Kidney (tissue), 14 donors: Measurements from ENCODE around the gene SNRK. TPM values are rescaled to one million over a fixed set of nuclear protein-coding genes. Genes with fewer than 3 reads are reported as not detected.

ENCODE experiments used
- DNase-seq, 5 donors: peaks; one replicate each; pipeline ENCODE4 v3.0.0-alpha.2; 2013 to 2020
- FAIRE-seq: peaks from 2 replicates; lab custom pipeline; 2012; peaks lifted over from hg19 to GRCh38; lab: Jason Lieb, UNC
- H3K27ac ChIP-seq, 2 donors: one replicate each; pipeline ENCODE4 v1.7.0; 2013; ENCODE audit warnings: low read depth in 2 of 2, low read length in 2 of 2, inconsistent platforms in 1 of 2
- H3K27me3 ChIP-seq: one replicate; pipeline ENCODE4 v1.7.1; 2013; ENCODE audit warnings: low read length, inconsistent platforms; ENCODE audit not compliant: control insufficient read depth, insufficient read depth
- H3K36me3 ChIP-seq, 3 donors: one replicate each; pipeline versions ENCODE4 v1.7.0 to v1.7.1; 2013; ENCODE audit warnings: low read length in 3 of 3, control low read depth in 1 of 3, inconsistent platforms in 1 of 3; ENCODE audit not compliant: insufficient read depth in 3 of 3, control insufficient read depth in 2 of 3
- H3K4me1 ChIP-seq, 3 donors: one replicate each; pipeline versions ENCODE4 v1.7.0 to v1.7.1; 2013; ENCODE audit warnings: low read length in 3 of 3, inconsistent platforms in 1 of 3, low read depth in 1 of 3; ENCODE audit not compliant: control insufficient read depth in 2 of 3, insufficient read depth in 2 of 3
- H3K4me3 ChIP-seq, 3 donors: one replicate each; pipeline versions ENCODE4 v1.7.0 to v1.8.1; 2013; ENCODE audit warnings: low read length in 3 of 3, control low read depth in 1 of 3, inconsistent platforms in 1 of 3
- H3K9ac ChIP-seq, 3 donors: one replicate each; pipeline versions ENCODE4 v1.7.0 to v1.7.1; 2013; ENCODE audit warnings: low read length in 3 of 3, control low read depth in 1 of 3, inconsistent platforms in 1 of 3
- H3K9me3 ChIP-seq, 3 donors: one replicate each; pipeline versions ENCODE4 v1.7.0 to v1.7.1; 2013; ENCODE audit warnings: low read length in 3 of 3, control low read depth in 1 of 3, inconsistent platforms in 1 of 3; ENCODE audit not compliant: control insufficient read depth in 2 of 3, insufficient read depth in 1 of 3
- CTCF ChIP-seq: IDR thresholded peaks from 3 replicates; pipeline ENCODE4 v1.5.1; 2012; ENCODE audit warnings: mild to moderate bottlenecking, moderate library complexity, borderline replicate concordance; ENCODE audit not compliant: insufficient read depth; ENCODE audit errors: extremely low read depth
- intact Hi-C: fragments of 100-400 bp; cut with DNase I; formaldehyde crosslinking; loops from one replicate; pipeline ENCODE4 v1.11.1; 2022
- polyA plus RNA-seq: library from polyadenylated mRNA; stranded (reverse); fragments of 350-450 nt; fragmentation: Illumina TruSeq; extraction: RNeasy Lipid Tissue Mini Kit (QIAGEN cat#74804); gene quantifications from one replicate; pipeline ENCODE4 v1.2.3, GENCODE V29; 2014; ENCODE audit warnings: low read depth, low replicate concordance; ENCODE audit not compliant: insufficient read depth
- total RNA-seq: library from RNA; stranded (reverse); fragmentation: NEBNext Ultra II Directional; extraction: Animal tissue kit (Norgen Biotek cat#: 25700); gene quantifications from one replicate; pipeline ENCODE4 v1.2.1, GENCODE V29; 2021
- donor health status: control.
- donor health status: control.
- donor health status: control.
- donor health status: control.
- donor health status: control.
- donor health status: DM: yes; HTN: yes; CAD: no.
- donor health status: Normal renal cell carcinoma (clear cell type).

SNRK gene
- total and polyA plus RNA-seq, 2 donors from 2014 or later = 15.6 to 62.3 TPM

GRCh38 chr3:43268636-43269035 is 17.7 kb upstream of the SNRK start:
- Histone ChIP-seq H3K36me3 (no peaks in the 10 kb centered on the region), H3K27me3 (no peaks in the 10 kb centered on the region), H3K4me1 (no peaks in the 10 kb centered on the region), H3K9me3 (no peaks in the 10 kb centered on the region), H3K4me3 (no peak overlapping the region), H3K27ac (no peak overlapping the region), H3K9ac (no peak overlapping the region)
- no peak for FAIRE-seq
- no peak for DNase-seq
- no peak for TF ChIP-seq CTCF
- intact Hi-C loops = no loop called here

- TF ChIP-seq CTCF = no peak
- no peak for FAIRE-seq
- no peaks in the 10 kb centered on the region for H3K27me3 ChIP-seq
- intact Hi-C loops = no loop called here
- H3K9ac ChIP-seq = no peak overlapping the region
- no peak overlapping the region for H3K27ac ChIP-seq
- DNase-seq = no peak
- H3K4me3 ChIP-seq = no peak overlapping the region
- no peaks in the 10 kb centered on the region for H3K36me3 ChIP-seq
- no peaks in the 10 kb centered on the region for H3K4me1 ChIP-seq
- no peaks in the 10 kb centered on the region for H3K9me3 ChIP-seq
These were observed 16.3 kb upstream of the SNRK start for GRCh38 chr3:43270078-43270477.

GRCh38 chr3:43273416-43273815 is 12.9 kb upstream of the SNRK start:
- Histone ChIP-seq H3K27me3 (no peaks in the 10 kb centered on the region), H3K27ac (no peak overlapping the region), H3K9ac (no peak overlapping the region), H3K4me1 (no peaks in the 10 kb centered on the region), H3K9me3 (no peaks in the 10 kb centered on the region), H3K36me3 (no peaks in the 10 kb centered on the region), H3K4me3 (no peak overlapping the region)
- TF ChIP-seq CTCF = no peak
- DNase-seq = no peak
- no peak for FAIRE-seq
- intact Hi-C loops = no loop called here

- no peak overlapping the region for H3K27ac ChIP-seq
- DNase-seq (no peak), FAIRE-seq (no peak)
- TF ChIP-seq CTCF = no peak
- no peaks in the 10 kb centered on the region for H3K4me1 ChIP-seq
- no peaks in the 10 kb centered on the region for H3K9me3 ChIP-seq
- no peak overlapping the region for H3K9ac ChIP-seq
- no peak overlapping the region for H3K4me3 ChIP-seq
- intact Hi-C loops = no loop called here
- no peaks in the 10 kb centered on the region for H3K27me3 ChIP-seq
- no peaks in the 10 kb centered on the region for H3K36me3 ChIP-seq
These were observed 7.3 kb upstream of the SNRK start for GRCh38 chr3:43279082-43279481.
